ENCODE results near the gene NSUN6.

The NSUN6 gene

DNA sequence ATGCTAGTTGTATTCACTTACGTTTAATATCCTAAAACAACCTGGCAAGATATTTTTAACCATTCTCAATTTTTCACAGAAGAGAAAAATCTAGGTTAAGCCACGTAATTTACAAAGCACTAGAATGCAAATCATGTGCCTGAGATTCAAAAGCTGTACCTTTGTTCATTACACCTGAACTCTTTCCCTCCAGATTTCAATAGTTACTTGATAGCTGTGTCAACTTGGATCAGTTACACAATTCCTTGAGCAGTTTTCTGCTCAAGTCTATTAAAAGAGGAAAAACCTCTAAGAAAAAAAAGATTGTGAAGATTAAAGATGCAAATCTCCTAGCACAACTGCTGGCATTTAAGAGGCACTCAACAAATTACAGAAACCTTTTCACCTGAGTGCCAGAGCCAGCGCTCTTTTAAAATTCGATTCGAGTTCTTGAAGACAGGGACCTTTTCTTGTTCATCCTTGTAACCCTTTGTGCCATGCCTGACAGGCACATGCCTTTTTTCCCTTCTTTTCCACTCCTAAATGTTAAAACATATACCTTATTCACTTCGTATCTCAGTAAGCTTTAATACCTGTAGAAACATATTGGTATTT, 886 bp downstream of the NSUN6 start:
- Histone ChIP-seq H3K79me2 (ENCODE audit: insufficient read depth, low read length) (peaks cover 41% of the 10 kb centered on the region), H3K4me3 (ENCODE audit: insufficient read depth, low read length, poor library complexity, severe bottlenecking) (peak overlapping the region; percentile 98), H3K27me3 (ENCODE audit: low read length) (no peaks in the 10 kb centered on the region), H4K20me1 (ENCODE audit: low read depth, low read length) (no peaks in the 10 kb centered on the region), H3K27ac (ENCODE audit: low read depth, low read length) (peak overlapping the region; percentile 75), H3K9ac (ENCODE audit: low read length) (peak overlapping the region; percentile 87), H3F3A (ENCODE audit: insufficient read depth) (peaks cover 6% of the 10 kb centered on the region; the same call in 1 of the 2 replicates), H3K4me2 (ENCODE audit: low read depth, low read length, poor library complexity, severe bottlenecking) (peak overlapping the region; percentile 98), H3K9me2 (replicated peaks; ENCODE audit: insufficient read depth, low read length) (no peaks in the 10 kb centered on the region), H3K9me3 (ENCODE audit: insufficient read depth, low read length) (no peaks in the 10 kb centered on the region), H3K36me3 (ENCODE audit: low read length) (peaks cover 5% of the 10 kb centered on the region; the same call in 1 of the 2 replicates), H2AFZ (ENCODE audit: low read depth, low read length, severe bottlenecking) (peak overlapping the region; percentile 43)
- no peak for TF ChIP-seq EZH2phosphoT487 (conservative IDR thresholded peaks at IDR 0.05; ENCODE audit: low read length)
- TF ChIP-seq, protein P1, sequence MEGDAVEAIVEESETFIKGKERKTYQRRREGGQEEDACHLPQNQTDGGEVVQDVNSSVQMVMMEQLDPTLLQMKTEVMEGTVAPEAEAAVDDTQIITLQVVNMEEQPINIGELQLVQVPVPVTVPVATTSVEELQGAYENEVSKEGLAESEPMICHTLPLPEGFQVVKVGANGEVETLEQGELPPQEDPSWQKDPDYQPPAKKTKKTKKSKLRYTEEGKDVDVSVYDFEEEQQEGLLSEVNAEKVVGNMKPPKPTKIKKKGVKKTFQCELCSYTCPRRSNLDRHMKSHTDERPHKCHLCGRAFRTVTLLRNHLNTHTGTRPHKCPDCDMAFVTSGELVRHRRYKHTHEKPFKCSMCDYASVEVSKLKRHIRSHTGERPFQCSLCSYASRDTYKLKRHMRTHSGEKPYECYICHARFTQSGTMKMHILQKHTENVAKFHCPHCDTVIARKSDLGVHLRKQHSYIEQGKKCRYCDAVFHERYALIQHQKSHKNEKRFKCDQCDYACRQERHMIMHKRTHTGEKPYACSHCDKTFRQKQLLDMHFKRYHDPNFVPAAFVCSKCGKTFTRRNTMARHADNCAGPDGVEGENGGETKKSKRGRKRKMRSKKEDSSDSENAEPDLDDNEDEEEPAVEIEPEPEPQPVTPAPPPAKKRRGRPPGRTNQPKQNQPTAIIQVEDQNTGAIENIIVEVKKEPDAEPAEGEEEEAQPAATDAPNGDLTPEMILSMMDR (IDR thresholded peaks at IDR 0.05; ENCODE audit: insufficient read depth, low read length, poor library complexity, severe bottlenecking) = no peak

DNA sequence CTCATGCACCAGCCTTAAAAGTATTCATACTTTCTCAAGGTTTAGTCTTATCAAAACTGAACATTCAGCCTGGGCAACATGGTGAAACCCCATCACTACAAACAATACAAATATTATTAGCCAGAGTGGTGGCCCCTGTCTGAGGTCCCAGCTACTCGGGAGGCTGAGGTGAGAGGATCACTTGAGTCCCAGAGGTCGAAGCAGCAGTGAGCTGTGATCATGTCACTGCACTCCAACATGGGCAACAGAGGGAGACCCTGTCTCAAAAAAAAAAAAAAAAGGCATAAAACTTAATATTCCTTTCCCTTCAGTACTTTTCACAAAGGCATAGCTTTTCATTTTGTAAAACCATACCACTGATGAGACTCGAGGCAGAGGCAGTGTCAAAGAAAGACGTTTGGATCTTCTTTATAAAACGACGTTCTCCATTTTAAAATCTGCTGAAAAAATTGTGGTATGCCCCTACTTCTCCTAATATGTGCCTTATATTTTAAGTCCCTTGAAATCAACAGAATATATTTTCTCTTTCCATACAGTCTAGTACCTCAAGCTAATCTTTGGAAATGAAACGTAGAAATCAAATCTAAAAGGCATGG, 1.9 kb downstream of the NSUN6 start:
- Histone ChIP-seq H3K9me2 (replicated peaks; ENCODE audit: insufficient read depth, low read length) (no peaks in the 10 kb centered on the region), H3K9me3 (ENCODE audit: insufficient read depth, low read length) (no peaks in the 10 kb centered on the region), H3K9ac (ENCODE audit: low read length) (peak overlapping the region; percentile 87), H2AFZ (ENCODE audit: low read depth, low read length, severe bottlenecking) (peak overlapping the region; percentile 43), H3K36me3 (ENCODE audit: low read length) (peaks cover 5% of the 10 kb centered on the region; the same call in 1 of the 2 replicates), H4K20me1 (ENCODE audit: low read depth, low read length) (no peaks in the 10 kb centered on the region), H3K27me3 (ENCODE audit: low read length) (no peaks in the 10 kb centered on the region), H3K27ac (ENCODE audit: low read depth, low read length) (peak overlapping the region; percentile 75), H3F3A (ENCODE audit: insufficient read depth) (peaks cover 6% of the 10 kb centered on the region; the same call in 1 of the 2 replicates), H3K4me2 (ENCODE audit: low read depth, low read length, poor library complexity, severe bottlenecking) (peak overlapping the region; percentile 98), H3K79me2 (ENCODE audit: insufficient read depth, low read length) (peaks cover 44% of the 10 kb centered on the region), H3K4me3 (ENCODE audit: insufficient read depth, low read length, poor library complexity, severe bottlenecking) (peak overlapping the region; percentile 98)
- no peak for TF ChIP-seq EZH2phosphoT487 (conservative IDR thresholded peaks at IDR 0.05; ENCODE audit: low read length)
- TF ChIP-seq, protein P1 (IDR thresholded peaks at IDR 0.05; ENCODE audit: insufficient read depth, low read length, poor library complexity, severe bottlenecking) = no peak

DNA sequence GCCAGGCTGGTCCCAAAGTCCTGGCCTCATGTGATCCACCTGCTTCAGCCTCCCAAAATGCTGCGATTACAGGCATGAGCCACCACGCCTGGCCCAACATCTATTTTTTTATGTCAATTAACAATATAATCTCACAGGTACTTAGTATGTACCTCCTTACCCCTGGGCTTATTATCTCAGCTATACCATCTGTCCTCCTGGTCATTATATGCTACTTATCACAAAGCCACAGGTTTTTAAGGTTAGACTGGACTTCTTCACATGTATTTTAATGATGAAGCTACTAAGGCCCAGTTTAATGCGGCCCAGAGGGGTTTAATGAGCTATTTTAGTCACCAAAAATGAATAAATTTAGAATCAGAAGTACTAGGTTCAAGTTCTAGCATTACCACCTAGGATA, 3.4 kb downstream of the NSUN6 start:
- no peak overlapping the region for H3K4me3 ChIP-seq (ENCODE audit: insufficient read depth, low read length, poor library complexity, severe bottlenecking)
- TF ChIP-seq, protein P1 (IDR thresholded peaks at IDR 0.05; ENCODE audit: insufficient read depth, low read length, poor library complexity, severe bottlenecking) = no peak
- TF ChIP-seq EZH2phosphoT487 (conservative IDR thresholded peaks at IDR 0.05; ENCODE audit: low read length) = no peak
- H3K9me2 ChIP-seq (replicated peaks; ENCODE audit: insufficient read depth, low read length) = no peaks in the 10 kb centered on the region
- peak overlapping the region; percentile 75; the same call in 1 of the 2 replicates for H3K27ac ChIP-seq (ENCODE audit: low read depth, low read length)
- H3K36me3 ChIP-seq (ENCODE audit: low read length) = peaks cover 7% of the 10 kb centered on the region; the same call in 1 of the 2 replicates
- peaks cover 48% of the 10 kb centered on the region for H3K79me2 ChIP-seq (ENCODE audit: insufficient read depth, low read length)
- no peaks in the 10 kb centered on the region for H4K20me1 ChIP-seq (ENCODE audit: low read depth, low read length)
- H3K9ac ChIP-seq (ENCODE audit: low read length) = peak overlapping the region; percentile 87; the same call in 1 of the 2 replicates
- H3K27me3 ChIP-seq (ENCODE audit: low read length) = no peaks in the 10 kb centered on the region
- no peak overlapping the region for H2AFZ ChIP-seq (ENCODE audit: low read depth, low read length, severe bottlenecking)
- peaks cover 6% of the 10 kb centered on the region; the same call in 1 of the 2 replicates for H3F3A ChIP-seq (ENCODE audit: insufficient read depth)
- peak overlapping the region; percentile 98 for H3K4me2 ChIP-seq (ENCODE audit: low read depth, low read length, poor library complexity, severe bottlenecking)
- no peaks in the 10 kb centered on the region for H3K9me3 ChIP-seq (ENCODE audit: insufficient read depth, low read length)

Measured in SU-DHL-6 (cell line).